Dendritic cell treated with granulocyte-macrophage colony-stimulating factor and Interleukin-4, amounts not matched to agents 40 ng/mL and 50 ng/mL, for 4 days (primary cell): ENCODE measurements around the gene KCNJ5.

Experiments
- H3K27ac Mint-ChIP-seq: one replicate; pipeline ENCODE4 v1.8.0; 2022; ENCODE audit warnings: mild to moderate bottlenecking, mixed read lengths
- H3K27me3 Mint-ChIP-seq: one replicate; pipeline ENCODE4 v1.8.0; 2022; ENCODE audit warnings: mild to moderate bottlenecking, mixed read lengths
- H3K36me3 Mint-ChIP-seq: one replicate; pipeline ENCODE4 v1.8.0; 2022; ENCODE audit warnings: low read depth, mixed read lengths
- H3K4me1 Mint-ChIP-seq: one replicate; pipeline ENCODE4 v1.8.0; 2022; ENCODE audit warnings: low read depth, mixed read lengths
- H3K4me3 Mint-ChIP-seq: one replicate; pipeline ENCODE4 v1.8.0; 2022; ENCODE audit warnings: mild to moderate bottlenecking, moderate library complexity, mixed read lengths
- H3K9me3 Mint-ChIP-seq: one replicate; pipeline ENCODE4 v1.8.0; 2022; ENCODE audit warnings: mixed read lengths
- intact Hi-C: fragments of 100-400 bp; cut with micrococcal nuclease; formaldehyde crosslinking; loops from one replicate; pipeline ENCODE4 v1.15.0; 2022

Gene KCNJ5

DNA sequence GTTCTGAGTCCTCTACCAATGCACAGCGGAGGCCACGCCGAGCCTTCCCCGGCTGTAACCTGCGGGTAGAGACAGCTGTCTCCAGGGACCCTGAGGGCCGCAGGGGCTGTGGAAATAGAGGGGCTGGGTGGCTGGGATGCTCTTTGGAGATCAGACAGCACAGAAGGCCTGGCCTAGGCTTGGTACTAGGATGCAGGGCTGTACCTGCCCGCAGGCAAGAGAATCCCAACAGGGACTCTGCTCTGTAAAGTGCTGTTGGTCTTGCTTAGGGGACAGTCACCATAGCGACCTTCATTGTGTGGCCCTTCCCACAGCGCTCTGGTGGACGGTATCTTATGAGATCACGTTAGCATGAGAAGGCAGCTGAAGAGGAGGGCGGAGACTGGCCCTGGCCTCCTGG, 11.3 kb upstream of the KCNJ5 start:
- Mint-ChIP-seq H3K27me3 (peaks cover 14% of the 10 kb centered on the region), H3K27ac (no peak overlapping the region), H3K4me3 (no peak overlapping the region), H3K36me3 (no peaks in the 10 kb centered on the region), H3K9me3 (no peaks in the 10 kb centered on the region), H3K4me1 (no peaks in the 10 kb centered on the region)
- intact Hi-C loops, result no loop called here

DNA sequence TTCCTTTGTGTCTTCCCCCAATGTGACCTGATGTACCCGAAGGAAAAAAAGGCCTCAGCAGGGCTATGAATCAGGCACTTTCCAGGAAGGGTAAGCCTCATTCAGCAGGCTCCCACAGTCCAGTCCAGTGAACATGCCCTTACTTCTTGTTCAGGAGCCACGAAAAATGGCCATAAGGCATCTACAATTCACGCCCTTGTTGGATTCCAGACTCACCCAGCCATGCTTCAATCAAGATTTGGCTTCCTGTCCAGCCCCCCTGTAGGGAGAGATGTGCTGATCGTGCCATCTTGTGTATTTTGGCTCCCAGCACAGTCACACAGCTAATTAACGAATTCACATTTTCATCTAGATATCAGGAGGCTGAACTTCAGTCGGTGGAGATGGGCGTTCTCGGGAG, 9.9 kb upstream of the KCNJ5 start:
- no peak overlapping the region for H3K4me3 Mint-ChIP-seq
- peaks cover 14% of the 10 kb centered on the region for H3K27me3 Mint-ChIP-seq
- H3K36me3 Mint-ChIP-seq, result no peaks in the 10 kb centered on the region
- H3K9me3 Mint-ChIP-seq, result no peaks in the 10 kb centered on the region
- no peak overlapping the region for H3K27ac Mint-ChIP-seq
- H3K4me1 Mint-ChIP-seq, result peaks cover under 1% of the 10 kb centered on the region
- intact Hi-C loops, result no loop called here

DNA sequence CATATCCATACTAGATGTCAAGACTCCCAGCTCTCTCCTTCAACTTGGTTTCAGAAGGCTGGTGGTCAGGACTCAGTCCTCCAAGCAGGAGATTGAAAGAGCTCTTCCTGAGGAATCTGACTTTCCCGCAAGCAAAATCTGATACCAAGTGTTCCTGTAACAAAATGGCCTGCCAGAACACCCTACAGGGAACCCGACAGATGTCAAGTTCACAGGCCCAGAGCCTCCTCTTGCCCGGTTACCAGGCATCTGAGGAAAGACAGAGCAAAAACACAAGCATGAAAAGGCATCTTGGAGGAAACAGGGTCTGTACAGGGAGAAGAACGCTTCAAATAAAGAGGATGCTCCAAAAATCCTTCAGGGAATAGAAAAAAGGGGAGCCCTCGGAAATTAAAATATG, 8.7 kb upstream of the KCNJ5 start:
- Mint-ChIP-seq H3K9me3 (no peaks in the 10 kb centered on the region), H3K36me3 (no peaks in the 10 kb centered on the region), H3K27me3 (peaks cover 12% of the 10 kb centered on the region), H3K27ac (no peak overlapping the region), H3K4me1 (peaks cover 10% of the 10 kb centered on the region), H3K4me3 (no peak overlapping the region)
- intact Hi-C loops, result no loop called here

DNA sequence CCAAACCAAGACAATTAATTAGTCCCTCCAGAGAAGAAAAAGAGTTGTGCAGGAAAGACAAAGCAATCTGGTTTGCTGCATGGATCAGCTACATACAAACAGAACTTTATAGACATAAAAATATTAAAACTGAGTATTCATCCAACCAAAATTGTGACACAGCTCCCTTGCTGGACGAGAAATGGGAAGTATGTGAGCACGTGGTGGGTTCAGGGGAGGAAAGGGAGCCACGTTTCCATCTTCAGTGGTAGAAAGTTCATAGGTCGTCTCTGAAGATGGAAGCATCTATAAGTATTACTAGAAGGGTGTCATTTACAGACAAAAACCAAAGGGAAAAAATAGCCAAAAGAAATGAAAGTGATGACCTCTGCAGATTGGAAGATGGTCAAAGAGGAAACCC, 7.1 kb upstream of the KCNJ5 start:
- Mint-ChIP-seq H3K9me3 (no peaks in the 10 kb centered on the region), H3K4me3 (no peak overlapping the region), H3K4me1 (peaks cover 10% of the 10 kb centered on the region), H3K27ac (no peak overlapping the region), H3K36me3 (no peaks in the 10 kb centered on the region), H3K27me3 (peaks cover 20% of the 10 kb centered on the region)
- intact Hi-C loops, result loop anchor here (1.0 kb wide), 1 partner anchor 72 kb away; no protein-coding TSS in a partner anchor

DNA sequence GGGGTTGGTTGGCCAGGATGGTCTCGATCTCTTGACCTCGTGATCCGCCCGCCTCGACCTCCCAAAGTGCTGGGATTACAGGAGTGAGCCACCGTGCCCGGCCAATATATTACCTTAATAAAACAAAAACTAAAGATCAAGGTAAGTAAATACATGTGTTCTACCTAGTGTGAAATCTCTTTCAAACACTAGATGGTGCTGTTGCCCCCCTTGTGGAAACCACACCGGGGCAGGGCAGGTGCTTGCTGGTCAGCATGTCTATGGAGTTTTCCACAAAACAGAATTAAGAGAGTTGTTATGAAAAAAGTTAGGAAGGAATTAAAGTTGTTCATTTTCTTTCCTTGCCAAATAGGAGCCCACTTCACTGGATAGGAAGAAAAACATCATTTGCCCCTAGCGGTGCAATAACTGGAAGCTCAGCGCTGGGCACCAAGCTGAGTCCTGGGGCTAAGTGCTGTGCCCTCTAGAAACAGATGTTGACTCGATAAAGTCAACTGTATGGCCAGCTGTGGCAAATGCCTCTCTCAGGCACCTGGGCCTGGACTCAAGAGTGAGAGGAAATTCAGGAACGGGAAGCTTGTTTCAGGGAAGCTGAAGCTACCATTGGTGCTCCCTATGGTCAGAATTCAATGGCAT, 6.3 kb upstream of the KCNJ5 start:
- no peak overlapping the region for H3K4me3 Mint-ChIP-seq
- intact Hi-C loops, result loop anchor here (1.0 kb wide), 1 partner anchor 71 kb away; no protein-coding TSS in a partner anchor
- no peaks in the 10 kb centered on the region for H3K36me3 Mint-ChIP-seq
- no peaks in the 10 kb centered on the region for H3K9me3 Mint-ChIP-seq
- H3K27me3 Mint-ChIP-seq, result peaks cover 28% of the 10 kb centered on the region
- peaks cover 10% of the 10 kb centered on the region for H3K4me1 Mint-ChIP-seq
- no peak overlapping the region for H3K27ac Mint-ChIP-seq

DNA sequence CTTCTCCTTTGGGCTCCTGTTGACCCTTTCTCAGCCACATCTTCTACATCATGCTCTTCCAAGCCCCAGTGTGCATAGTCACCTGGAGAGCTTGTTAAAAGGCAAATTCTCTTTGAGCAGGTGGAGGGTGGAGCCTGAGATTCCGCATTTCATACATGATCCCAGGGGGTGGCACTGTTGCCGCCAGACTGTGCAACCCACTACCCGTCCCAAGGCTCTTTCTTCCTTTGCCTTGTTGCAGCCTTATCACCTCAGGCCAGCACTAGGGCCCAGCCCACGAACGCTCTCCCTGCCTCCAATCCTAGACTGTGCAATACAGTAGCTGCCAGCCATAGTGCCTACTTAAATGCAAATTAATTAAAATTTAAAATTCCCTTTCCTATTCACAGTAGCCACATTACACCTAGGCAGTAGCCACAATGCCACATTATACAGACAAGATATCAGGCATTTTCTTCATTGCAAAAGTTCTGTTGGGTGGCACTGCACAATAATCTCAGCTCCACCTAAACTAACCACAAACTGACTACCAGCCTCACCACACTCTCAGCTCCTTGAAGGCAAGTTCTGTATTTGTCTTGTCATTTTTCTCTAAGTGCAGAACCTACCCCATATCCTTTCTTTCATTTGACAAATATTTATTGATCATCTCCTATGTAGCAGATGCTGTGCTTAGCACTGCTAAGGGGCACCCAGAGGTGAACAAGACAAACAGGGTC, 4.6 kb upstream of the KCNJ5 start:
- intact Hi-C loops, result loop anchor here (2.0 kb wide), 1 partner anchor 62 kb away; no protein-coding TSS in a partner anchor
- peaks cover 43% of the 10 kb centered on the region for H3K27me3 Mint-ChIP-seq

DNA sequence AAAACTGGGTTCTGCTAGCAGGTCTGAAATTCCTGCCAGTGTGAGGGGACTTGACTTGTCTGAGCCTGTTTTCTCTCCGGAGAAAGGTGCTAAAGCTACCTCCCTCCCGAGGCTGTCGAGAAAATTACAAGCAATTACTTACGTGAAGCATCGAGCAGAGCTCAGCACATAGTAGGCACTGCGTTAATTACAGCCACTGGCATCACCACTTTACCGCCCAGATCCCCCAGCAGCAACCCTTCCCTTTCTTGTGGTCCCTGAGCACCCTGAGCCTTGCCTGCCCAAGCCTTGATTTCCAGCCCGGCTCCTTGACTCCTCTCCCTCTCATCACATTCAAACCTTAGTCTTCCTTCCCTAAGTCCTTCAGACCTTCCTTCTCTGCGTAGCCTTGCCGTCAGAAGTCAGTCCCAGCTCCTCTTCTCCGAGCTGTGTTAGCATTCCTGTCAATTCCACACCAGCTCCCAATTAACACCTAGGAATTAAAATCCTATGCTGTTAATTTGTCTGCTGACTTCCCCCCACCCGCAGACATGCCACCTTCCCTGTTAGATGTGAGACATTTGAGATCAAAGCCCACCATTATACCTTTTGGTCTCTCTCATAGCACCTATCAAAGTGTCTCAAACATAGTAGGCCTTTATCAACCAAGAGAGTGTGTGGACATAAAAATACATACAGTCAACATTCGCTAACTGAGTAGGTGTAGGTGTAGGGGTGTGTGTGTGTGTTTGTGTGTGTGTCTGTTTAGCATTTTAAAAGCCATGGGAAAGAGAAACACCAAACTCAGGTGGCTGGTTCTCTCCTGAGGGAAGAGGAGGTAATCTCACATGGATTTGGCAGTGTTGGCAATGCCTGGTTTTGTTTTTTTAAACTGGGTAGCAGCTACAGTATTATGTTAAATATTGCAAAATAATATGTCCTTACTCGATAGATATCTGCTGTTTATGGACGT, 2.8 kb upstream of the KCNJ5 start:
- Mint-ChIP-seq H3K27me3 (peaks cover 51% of the 10 kb centered on the region), H3K36me3 (no peaks in the 10 kb centered on the region), H3K27ac (peak overlapping the region; percentile 43), H3K9me3 (no peaks in the 10 kb centered on the region), H3K4me1 (peaks cover 35% of the 10 kb centered on the region), H3K4me3 (no peak overlapping the region)
- intact Hi-C loops, result no loop called here

More for the DNA sequence above, 4.6 kb upstream of the KCNJ5 start:
- Mint-ChIP-seq H3K9me3 (no peaks in the 10 kb centered on the region), H3K4me1 (peaks cover 26% of the 10 kb centered on the region), H3K4me3 (no peak overlapping the region), H3K27ac (no peak overlapping the region), H3K36me3 (no peaks in the 10 kb centered on the region)

DNA sequence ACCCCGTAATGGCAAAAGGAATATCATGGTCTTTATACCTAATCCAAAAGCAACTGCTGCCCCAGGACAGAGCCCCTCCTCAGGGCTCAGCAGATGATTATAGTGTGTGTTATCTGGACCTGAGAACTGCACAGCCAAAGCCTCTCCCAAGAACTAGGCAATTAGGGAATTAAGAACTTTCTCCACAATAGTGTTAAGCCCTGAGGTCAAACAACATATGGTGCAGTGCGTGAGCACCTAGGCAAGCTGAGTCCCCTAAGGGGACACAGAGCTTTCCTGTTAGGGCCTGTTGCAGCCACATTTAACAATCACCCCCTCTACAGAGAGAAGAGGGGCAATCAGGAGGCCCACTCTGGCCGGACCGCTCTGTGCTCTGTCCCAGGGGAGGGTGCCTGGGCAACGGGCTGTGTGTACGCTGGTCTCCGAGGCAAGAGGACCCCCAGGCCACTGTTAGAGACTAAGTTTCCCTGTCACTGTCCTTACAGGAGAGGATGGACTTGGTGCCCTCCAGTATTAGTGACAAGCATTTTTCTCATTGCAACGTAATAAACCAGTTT, 1.4 kb upstream of the KCNJ5 start:
- H3K36me3 Mint-ChIP-seq, result no peaks in the 10 kb centered on the region
- H3K4me1 Mint-ChIP-seq, result peaks cover 35% of the 10 kb centered on the region
- intact Hi-C loops, result loop anchor here (2.0 kb wide), 1 partner anchor 17 kb away; no protein-coding TSS in a partner anchor
- no peak overlapping the region for H3K27ac Mint-ChIP-seq
- no peak overlapping the region for H3K4me3 Mint-ChIP-seq
- H3K9me3 Mint-ChIP-seq, result no peaks in the 10 kb centered on the region
- peaks cover 48% of the 10 kb centered on the region for H3K27me3 Mint-ChIP-seq

DNA sequence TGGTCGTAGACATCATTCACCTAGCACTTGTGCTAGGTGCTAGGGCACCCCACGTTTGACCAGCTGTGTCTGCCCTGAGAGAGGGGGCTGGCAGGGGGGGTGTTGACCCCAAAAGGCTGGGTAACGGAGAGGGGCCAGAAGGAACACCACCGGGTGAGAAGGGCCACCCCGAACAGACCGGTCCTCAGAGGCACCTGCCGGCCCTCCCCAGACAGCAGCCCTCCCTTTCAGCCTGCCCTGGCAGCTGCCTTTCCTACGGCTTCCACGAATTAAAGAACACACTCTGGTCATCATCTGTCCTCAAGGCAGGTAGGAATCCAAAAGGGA, 977 bp upstream of the KCNJ5 start:
- no peaks in the 10 kb centered on the region for H3K36me3 Mint-ChIP-seq
- H3K27ac Mint-ChIP-seq, result no peak overlapping the region
- peaks cover 35% of the 10 kb centered on the region for H3K4me1 Mint-ChIP-seq
- intact Hi-C loops, result loop anchor here (2.0 kb wide), 1 partner anchor 17 kb away; no protein-coding TSS in a partner anchor
- no peaks in the 10 kb centered on the region for H3K9me3 Mint-ChIP-seq
- H3K27me3 Mint-ChIP-seq, result peaks cover 48% of the 10 kb centered on the region
- H3K4me3 Mint-ChIP-seq, result peak overlapping the region; percentile 73

DNA sequence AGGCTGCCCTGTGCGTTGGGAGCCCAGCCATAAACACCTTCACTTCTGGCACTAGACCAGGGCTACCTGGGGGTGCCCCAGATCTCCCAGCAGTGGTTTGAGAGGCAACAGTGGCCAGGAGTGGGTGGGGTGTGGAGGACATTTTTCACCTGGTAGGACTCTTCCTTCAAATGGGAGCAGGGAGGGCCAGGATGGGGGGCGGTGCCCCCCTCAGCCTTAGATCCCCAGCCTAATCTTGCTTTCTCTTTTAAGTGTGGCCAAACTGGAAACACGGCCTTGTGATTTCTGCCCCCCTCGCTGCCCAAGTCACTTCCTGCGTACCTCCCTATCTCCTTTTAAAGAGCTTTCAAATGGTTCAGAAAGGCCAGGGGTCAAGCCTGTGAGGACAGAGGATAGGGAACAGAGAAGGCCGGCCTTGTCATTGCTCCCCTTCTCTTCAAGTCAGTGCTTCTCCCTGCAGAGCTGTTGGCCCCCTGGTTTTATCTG, 800 bp downstream of the KCNJ5 start:
- Mint-ChIP-seq H3K9me3 (no peaks in the 10 kb centered on the region), H3K27me3 (peaks cover 52% of the 10 kb centered on the region), H3K36me3 (no peaks in the 10 kb centered on the region), H3K4me1 (peaks cover 27% of the 10 kb centered on the region), H3K4me3 (peak overlapping the region; percentile 73), H3K27ac (peak overlapping the region; percentile 37)
- intact Hi-C loops, result loop anchor here (2.0 kb wide), 1 partner anchor 15 kb away; no protein-coding TSS in a partner anchor

DNA sequence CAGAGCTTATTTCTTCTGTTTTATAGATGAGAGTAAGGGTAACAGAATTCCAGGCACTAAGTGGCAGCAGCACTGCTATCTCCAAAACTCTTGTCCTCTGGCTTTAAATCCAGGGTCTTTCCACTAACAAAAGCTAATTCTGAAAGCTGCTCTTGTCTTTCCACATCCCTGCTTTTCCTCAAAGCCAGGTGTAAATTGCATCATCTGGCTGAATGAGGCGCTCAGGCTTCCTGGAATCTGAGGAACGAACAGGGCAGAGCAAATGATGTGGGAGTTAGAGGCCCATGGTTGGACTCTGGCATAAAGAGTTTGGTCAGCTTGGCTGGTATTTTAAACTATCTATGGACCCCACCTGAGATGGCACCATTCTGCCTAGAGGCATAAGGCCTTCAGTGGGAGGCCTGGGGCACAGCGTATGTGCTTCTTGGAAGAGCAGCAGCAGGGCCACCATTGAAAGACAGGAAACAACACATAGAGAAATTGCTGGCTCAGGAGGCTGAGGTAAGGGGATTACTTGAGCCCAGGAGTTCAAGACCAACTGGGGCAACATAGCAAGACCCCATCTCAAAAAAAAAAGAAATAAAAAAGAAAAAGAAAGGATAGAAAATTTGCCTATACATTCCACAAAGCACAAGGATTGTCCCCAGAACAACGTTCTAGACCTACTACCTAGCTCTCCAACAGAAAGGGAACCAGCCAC, 1.9 kb downstream of the KCNJ5 start:
- Mint-ChIP-seq H3K4me1 (peaks cover 26% of the 10 kb centered on the region), H3K9me3 (no peaks in the 10 kb centered on the region), H3K36me3 (no peaks in the 10 kb centered on the region), H3K27ac (no peak overlapping the region), H3K27me3 (peaks cover 51% of the 10 kb centered on the region), H3K4me3 (peak overlapping the region; percentile 13)
- intact Hi-C loops, result no loop called here

DNA sequence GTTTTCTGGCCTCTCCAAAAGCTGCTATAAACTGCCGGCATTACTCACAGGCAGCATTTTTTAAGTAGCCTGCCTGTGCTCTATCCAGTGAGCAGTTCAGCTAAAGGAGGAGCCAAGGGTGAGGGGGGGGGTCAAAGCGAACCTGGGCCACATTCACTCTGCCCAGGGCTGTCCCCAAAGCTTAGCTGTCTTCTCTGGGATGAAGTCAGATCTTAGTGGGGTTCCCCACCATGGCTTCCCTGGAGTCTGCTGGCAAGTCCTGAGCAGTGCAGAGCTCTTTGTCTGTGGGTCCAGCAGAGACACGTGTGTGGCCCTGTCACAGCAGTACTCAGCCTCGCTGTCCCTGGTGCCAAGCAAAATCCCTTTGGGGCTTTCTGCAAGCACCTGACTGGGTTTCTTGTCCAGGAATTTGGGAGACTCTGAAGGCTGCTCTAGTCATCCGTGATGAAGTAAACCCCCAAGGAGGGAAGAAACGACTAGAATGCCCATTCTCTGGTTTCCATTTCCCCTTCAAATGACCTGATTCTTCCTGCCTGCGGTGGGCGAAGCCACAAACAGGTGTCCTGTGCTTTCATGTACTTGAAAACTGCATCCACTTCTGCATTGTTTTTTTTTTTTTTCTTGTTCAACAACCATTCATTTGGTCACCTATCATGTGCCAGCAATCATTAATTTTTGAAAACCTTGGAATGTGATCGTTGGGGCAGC, 2.6 kb downstream of the KCNJ5 start:
- Mint-ChIP-seq H3K27me3 (peaks cover 44% of the 10 kb centered on the region), H3K27ac (no peak overlapping the region), H3K9me3 (no peaks in the 10 kb centered on the region), H3K4me3 (no peak overlapping the region), H3K4me1 (peaks cover 30% of the 10 kb centered on the region), H3K36me3 (peaks cover 2% of the 10 kb centered on the region)
- intact Hi-C loops, result no loop called here
